Spinal cord (tissue), 10 donors: Measurements from ENCODE around the gene MVB12B. TPM values are rescaled to one million over a fixed set of nuclear protein-coding genes. Genes with fewer than 3 reads are reported as not detected.

Source experiments
- DNase-seq, 6 donors: peaks; one replicate each; pipeline versions ENCODE4 v3.0.0 to v3.0.0-alpha.2; 2013 to 2015; ENCODE audit warnings: low spot score in 6 of 6, low read depth in 4 of 6
- H3K27ac ChIP-seq: one replicate; pipeline ENCODE4 v1.5.1; 2013; ENCODE audit warnings: low read depth, low read length, control low read depth
- H3K27me3 ChIP-seq: one replicate; pipeline ENCODE4 v1.6.1; 2013; ENCODE audit warnings: low read length; ENCODE audit not compliant: control insufficient read depth, insufficient read depth
- H3K36me3 ChIP-seq: one replicate; pipeline ENCODE4 v1.6.1; 2013; ENCODE audit warnings: low read length; ENCODE audit not compliant: control insufficient read depth, insufficient read depth
- H3K4me1 ChIP-seq: one replicate; pipeline ENCODE4 v1.6.1; 2013; ENCODE audit warnings: low read length; ENCODE audit not compliant: control insufficient read depth, insufficient read depth
- H3K4me3 ChIP-seq: one replicate; pipeline ENCODE4 v1.5.1; 2013; ENCODE audit warnings: low read depth, low read length, control low read depth
- H3K9me3 ChIP-seq: one replicate; pipeline ENCODE4 v1.6.1; 2013; ENCODE audit warnings: low read length; ENCODE audit not compliant: control insufficient read depth, insufficient read depth
- WGBS: methylation state at CpG from one replicate; pipeline ENCODE4 v1.1.5; 2013; ENCODE audit warnings: missing lambda C conversion rate; ENCODE audit not compliant: insufficient coverage; 5-methylcytosine and 5-hydroxymethylcytosine counted together
- polyA plus RNA-seq, 2 donors: library from polyadenylated mRNA; unstranded; fragments of 120-200 nt; gene quantifications; one replicate each; pipeline ENCODE4 v1.2.1, GENCODE V29; 2013; ENCODE audit not compliant: insufficient read length in 2 of 2
- total RNA-seq, 2 donors: library from RNA; depleted of rRNA in 1 of 2; stranded (reverse); fragments of 120-200 nt in 1 of 2; fragments of >200 nt in 1 of 2; gene quantifications; one replicate each; pipeline versions ENCODE4 v1.2.3 to v1.2.4, GENCODE V29; 2013 to 2014
- donor health status: healthy.

Gene MVB12B
- total and polyA plus RNA-seq, 4 donors, result 28.9 to 84.2 (median 55.6) TPM

DNA sequence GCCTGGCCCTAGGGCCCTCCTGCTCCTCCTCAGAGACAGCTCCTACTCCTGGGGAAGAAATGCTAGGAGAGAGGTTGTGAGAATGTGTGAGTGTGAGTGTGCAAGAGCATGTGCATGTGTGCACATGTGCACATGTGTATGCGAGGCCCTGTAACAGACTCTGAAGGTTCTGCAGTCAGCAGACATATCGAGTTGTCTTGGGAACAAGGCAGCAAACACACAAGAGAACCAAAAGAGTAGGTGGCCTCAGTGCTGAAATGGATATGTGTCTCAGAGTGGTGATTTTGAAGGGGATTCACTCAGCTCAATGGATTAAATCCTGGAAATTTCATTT lies 50.5 kb downstream of the MVB12B start:
- peak overlapping the region; percentile 93 for H3K27ac ChIP-seq
- H3K9me3 ChIP-seq, result no peaks in the 10 kb centered on the region
- WGBS, result 63% methylated on average over 2 of the region's 2 CpGs
- H3K4me3 ChIP-seq, result no peak overlapping the region
- peaks cover 66% of the 10 kb centered on the region for H3K4me1 ChIP-seq
- no peaks in the 10 kb centered on the region for H3K27me3 ChIP-seq
- peaks cover 11% of the 10 kb centered on the region for H3K36me3 ChIP-seq
- peak in 1 of 6 donors; percentile 31 for DNase-seq

DNA sequence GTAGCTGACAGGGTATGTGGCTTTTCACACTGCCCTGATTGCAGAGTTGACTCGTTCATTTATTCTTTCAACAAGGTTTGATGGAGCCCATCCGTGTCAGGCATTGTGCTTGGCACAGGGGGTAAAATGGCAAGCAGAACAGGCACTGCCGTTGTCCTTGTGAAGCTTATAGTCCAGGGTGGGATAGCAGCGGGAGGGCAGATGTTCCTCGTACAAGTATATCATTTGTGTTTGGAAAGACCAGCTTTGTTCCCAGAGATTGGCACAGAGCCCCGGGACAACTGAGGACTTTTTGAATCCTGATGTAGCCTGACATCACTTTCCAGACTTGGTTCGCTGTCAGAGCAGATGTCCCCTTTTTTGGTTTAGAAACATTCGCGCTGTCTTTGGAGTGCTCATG lies 50.9 kb downstream of the MVB12B start:
- peak overlapping the region; percentile 93 for H3K27ac ChIP-seq
- H3K4me1 ChIP-seq, result peaks cover 66% of the 10 kb centered on the region
- H3K4me3 ChIP-seq, result no peak overlapping the region
- peaks cover 11% of the 10 kb centered on the region for H3K36me3 ChIP-seq
- WGBS, result 41% methylated on average over 9 of the region's 9 CpGs
- H3K27me3 ChIP-seq, result no peaks in the 10 kb centered on the region
- peak in 4 of 6 donors; percentile 62 to 88 (median 74) for DNase-seq
- H3K9me3 ChIP-seq, result no peaks in the 10 kb centered on the region

DNA sequence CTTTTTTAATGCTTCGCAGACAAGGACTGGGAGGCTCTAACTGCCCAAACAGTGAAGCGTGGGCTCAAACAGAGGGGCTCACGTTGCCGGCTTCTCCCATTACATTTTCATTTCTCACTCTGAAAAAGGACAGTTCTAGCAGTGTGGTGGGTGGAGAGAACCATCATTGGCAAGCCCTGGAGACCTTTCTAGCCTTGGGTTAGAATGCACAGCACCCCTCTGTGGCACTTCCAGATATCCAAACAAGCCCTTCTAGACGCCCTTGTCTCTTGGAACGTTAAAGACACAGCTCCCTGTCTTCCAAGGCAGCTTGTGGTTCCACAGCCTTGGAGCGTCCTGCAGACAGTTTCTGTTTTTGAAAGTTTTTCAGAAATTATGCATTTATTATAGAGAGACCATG lies 52.1 kb downstream of the MVB12B start:
- peaks cover 11% of the 10 kb centered on the region for H3K36me3 ChIP-seq
- no peaks in the 10 kb centered on the region for H3K9me3 ChIP-seq
- H3K27me3 ChIP-seq, result no peaks in the 10 kb centered on the region
- DNase-seq, result no peak
- peak overlapping the region; percentile 93 for H3K27ac ChIP-seq
- WGBS, result no CpG with 5 or more reads among the region's 7 CpGs
- no peak overlapping the region for H3K4me3 ChIP-seq
- H3K4me1 ChIP-seq, result peaks cover 58% of the 10 kb centered on the region

DNA sequence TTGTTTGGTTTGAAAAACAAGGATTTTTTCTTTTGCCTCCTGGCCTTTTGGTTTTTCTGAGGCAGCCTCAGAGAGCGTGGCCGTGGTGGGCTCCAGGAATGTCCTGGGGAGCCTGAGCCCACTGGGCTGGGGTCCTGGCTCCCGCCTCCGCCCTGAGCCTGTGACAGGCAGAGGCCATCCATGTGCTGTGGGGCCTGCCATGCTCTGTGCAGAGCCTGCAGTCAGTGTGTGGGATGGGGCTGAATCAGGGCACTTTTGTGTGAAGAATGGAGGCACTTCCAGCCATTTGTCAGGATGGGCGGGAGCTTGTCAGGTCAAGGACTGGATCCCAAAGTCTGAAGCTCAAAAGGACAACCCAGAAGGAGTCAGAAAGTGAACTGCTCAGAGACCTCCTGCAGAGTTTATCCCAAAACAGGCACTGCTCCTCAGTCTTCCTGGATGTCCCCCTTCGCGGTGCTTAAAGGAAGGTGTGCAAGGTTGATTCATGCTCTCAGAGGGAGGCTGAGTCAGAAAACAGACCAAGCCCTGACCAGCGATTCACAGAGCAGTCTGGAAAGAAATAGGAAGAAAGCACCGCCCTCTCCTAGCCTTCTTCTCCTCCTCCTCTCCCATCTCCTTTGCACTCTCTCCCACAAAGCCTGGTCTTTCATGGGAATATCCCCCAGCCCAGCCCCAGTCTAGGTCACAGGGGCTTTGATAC lies 53.2 kb downstream of the MVB12B start:
- DNase-seq, result no peak
- Histone ChIP-seq H3K27ac (peak overlapping the region; percentile 72), H3K4me3 (no peak overlapping the region), H3K27me3 (no peaks in the 10 kb centered on the region), H3K9me3 (no peaks in the 10 kb centered on the region), H3K4me1 (peaks cover 50% of the 10 kb centered on the region), H3K36me3 (peaks cover 13% of the 10 kb centered on the region)
- WGBS, result 79% methylated on average over 9 of the region's 9 CpGs

DNA sequence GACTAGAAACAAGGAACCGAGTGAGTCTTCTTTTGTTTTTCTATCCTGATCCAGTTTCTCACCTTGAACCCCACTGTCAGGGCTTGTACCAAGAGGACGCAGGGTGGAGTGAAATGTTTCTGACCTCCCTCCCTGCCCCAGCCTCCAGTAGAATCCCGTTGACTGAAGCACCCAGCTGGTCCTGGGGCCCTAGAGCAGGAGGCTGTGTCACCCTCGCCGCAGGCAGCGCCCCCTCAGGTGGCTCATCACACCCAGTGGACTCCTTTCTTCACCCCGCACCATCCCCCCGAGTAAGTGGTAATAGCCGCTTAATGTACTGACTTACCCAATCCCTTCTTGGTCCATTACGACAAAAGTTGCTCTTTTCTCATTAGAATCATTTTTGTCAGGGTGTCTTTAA lies 53.8 kb downstream of the MVB12B start:
- 69% methylated on average over 7 of the region's 10 CpGs for WGBS
- H3K4me1 ChIP-seq, result peaks cover 49% of the 10 kb centered on the region

DNA sequence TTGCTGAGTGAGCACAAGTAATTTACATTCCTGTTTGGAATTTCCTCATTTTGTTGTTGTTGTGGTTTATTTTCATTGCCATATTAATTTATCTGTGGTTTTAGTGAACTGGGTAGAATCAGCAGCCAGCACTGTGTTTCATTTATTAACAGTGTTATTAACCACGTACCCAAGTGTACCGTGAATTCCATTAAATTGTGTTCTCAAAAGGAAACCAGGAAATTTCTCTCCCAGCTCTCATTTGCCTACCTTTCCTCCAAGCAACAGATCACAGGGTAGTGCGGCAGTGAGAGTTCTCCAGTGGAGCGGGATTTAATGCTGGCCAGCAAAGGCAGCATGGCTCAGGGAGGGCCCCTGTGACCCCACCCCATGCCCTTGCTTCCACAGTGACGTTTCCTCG lies 54.6 kb downstream of the MVB12B start:
- WGBS, result 93% methylated on average over 2 of the region's 6 CpGs
- peaks cover 49% of the 10 kb centered on the region for H3K4me1 ChIP-seq

More for the DNA sequence above, 53.8 kb downstream of the MVB12B start:
- Histone ChIP-seq H3K9me3 (no peaks in the 10 kb centered on the region), H3K4me3 (no peak overlapping the region), H3K27ac (peak overlapping the region; percentile 72), H3K36me3 (peaks cover 15% of the 10 kb centered on the region), H3K27me3 (no peaks in the 10 kb centered on the region)
- no peak for DNase-seq

DNA sequence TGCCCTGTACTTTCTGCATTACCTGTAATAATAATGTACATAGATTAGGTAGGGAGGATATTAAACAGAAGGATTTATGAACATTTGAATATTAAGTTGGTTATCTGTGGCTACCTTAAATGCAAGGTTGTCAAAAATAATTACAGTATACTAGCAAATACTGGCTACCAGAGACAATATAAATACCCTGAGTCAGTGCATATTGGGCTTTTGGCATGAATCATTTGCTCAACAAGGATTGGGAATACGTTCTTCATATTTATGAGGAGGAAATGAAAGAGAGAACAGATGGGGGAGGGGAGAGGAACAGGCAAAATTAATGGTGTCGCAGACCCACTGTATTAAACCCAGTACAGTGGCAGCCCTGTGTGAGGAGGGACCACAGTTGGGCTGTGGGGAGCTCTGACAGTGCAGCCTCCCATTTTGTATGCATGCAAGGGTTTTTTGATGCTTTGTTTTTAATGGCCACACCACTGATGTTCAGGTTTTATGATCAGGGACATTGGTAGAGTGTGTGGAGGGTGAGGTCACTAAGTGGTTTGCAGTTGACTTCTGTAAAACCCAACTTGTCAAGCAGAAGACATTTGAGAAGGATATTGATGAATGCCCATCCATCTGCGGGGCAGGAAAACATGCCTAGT lies 56.9 kb downstream of the MVB12B start:
- H3K9me3 ChIP-seq, result no peaks in the 10 kb centered on the region
- peaks cover 12% of the 10 kb centered on the region for H3K36me3 ChIP-seq
- peaks cover 28% of the 10 kb centered on the region for H3K4me1 ChIP-seq
- no peak overlapping the region for H3K4me3 ChIP-seq
- H3K27ac ChIP-seq, result no peak overlapping the region
- no peak for DNase-seq
- no peaks in the 10 kb centered on the region for H3K27me3 ChIP-seq
- 81% methylated on average over 3 of the region's 3 CpGs for WGBS

More for the DNA sequence above, 54.6 kb downstream of the MVB12B start:
- H3K36me3 ChIP-seq, result peaks cover 15% of the 10 kb centered on the region
- no peak overlapping the region for H3K4me3 ChIP-seq
- no peaks in the 10 kb centered on the region for H3K9me3 ChIP-seq
- peak in 1 of 6 donors; percentile 60 for DNase-seq
- H3K27me3 ChIP-seq, result no peaks in the 10 kb centered on the region
- H3K27ac ChIP-seq, result peak overlapping the region; percentile 72

DNA sequence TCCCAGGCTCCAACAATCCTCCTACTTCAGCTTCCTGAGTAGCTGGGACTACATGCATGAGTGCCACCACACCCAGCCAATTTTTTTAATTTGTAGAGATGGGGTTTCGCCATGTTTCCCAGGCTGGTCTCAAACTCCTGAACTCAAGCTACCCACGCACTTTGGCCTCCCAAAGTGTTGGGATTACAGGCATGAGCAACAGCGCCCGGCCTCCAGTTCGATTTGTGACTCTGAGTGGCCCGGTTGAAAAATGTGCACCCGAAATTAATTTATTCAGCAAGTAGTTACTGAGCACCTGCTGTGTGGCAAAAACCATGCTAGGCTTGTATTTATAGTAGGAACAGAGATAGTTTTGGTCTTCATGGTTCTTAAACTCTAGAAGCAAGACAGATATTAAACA lies 58.3 kb downstream of the MVB12B start:
- DNase-seq, result no peak
- peaks cover 10% of the 10 kb centered on the region for H3K36me3 ChIP-seq
- no peaks in the 10 kb centered on the region for H3K9me3 ChIP-seq
- 95% methylated on average over 6 of the region's 7 CpGs for WGBS
- H3K27ac ChIP-seq, result no peak overlapping the region
- peaks cover 26% of the 10 kb centered on the region for H3K4me1 ChIP-seq
- H3K27me3 ChIP-seq, result no peaks in the 10 kb centered on the region
- no peak overlapping the region for H3K4me3 ChIP-seq

DNA sequence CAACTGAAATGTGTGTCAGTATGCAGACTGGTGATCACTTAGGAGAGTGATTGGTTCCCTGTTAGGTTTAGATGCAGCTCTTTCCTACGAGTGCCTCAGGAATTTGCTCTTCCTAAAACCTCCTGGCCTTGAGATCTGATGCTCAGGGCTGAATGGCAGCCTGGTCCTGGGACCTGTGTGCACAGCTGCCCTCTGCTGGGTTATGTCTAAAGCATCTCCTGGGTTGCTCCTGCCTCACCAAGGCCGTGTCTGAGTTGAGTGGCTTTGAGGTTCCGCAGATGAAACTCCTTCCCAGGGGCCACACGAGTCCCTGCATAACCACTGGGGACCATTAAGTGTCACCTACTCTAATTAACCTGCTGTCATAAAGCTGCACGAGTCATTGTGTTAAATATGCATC lies 59.5 kb downstream of the MVB12B start:
- 59% methylated on average over 4 of the region's 5 CpGs for WGBS
- peaks cover 19% of the 10 kb centered on the region for H3K4me1 ChIP-seq
- no peaks in the 10 kb centered on the region for H3K27me3 ChIP-seq
- peak in 1 of 6 donors; percentile 70 for DNase-seq
- H3K9me3 ChIP-seq, result no peaks in the 10 kb centered on the region
- peak overlapping the region; percentile 44 for H3K27ac ChIP-seq
- H3K36me3 ChIP-seq, result peaks cover 9% of the 10 kb centered on the region
- H3K4me3 ChIP-seq, result no peak overlapping the region

DNA sequence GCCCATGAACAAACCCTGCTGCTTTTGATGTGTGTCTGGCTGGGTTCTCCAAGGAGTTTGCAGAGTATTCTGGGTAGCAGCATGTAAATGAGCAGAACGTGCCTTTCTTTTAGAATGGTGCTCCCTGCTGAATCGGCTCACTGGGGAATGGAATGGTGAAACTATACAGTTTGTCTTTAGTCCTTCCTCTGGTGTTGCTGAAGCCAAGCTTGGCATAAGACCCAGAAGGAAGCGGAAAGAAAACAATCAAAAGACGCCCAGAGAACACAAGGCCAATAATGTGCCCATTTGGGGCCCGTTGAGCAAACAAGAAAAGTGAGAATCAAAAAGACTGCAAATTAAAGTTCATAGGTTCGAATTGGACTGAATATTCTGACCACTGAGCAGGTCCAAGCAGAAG lies 60.1 kb downstream of the MVB12B start:
- Histone ChIP-seq H3K4me3 (no peak overlapping the region), H3K27ac (peak overlapping the region; percentile 44), H3K9me3 (no peaks in the 10 kb centered on the region), H3K27me3 (no peaks in the 10 kb centered on the region), H3K36me3 (peaks cover 12% of the 10 kb centered on the region), H3K4me1 (peaks cover 24% of the 10 kb centered on the region)
- 42% methylated on average over 6 of the region's 6 CpGs for WGBS
- peak in 2 of 6 donors; percentile 68 to 74 for DNase-seq
